HepG2 (cell line): ENCODE results near the gene EZH1. TPM values are rescaled to one million over a fixed set of nuclear protein-coding genes. Genes with fewer than 3 reads are reported as not detected.

Experiments
- CTCF ChIP-seq: sonication (generic); formaldehyde crosslinking; IDR thresholded peaks from 2 replicates; pipeline ENCODE4 v1.5.0; 2020; ENCODE audit warnings: mild to moderate bottlenecking, missing genetic modification reagents, moderate library complexity
- ELK4 ChIP-seq: sonication (generic); formaldehyde crosslinking; IDR thresholded peaks from 2 replicates; pipeline ENCODE4 v1.9.0; 2021; ENCODE audit warnings: missing genetic modification reagents, borderline replicate concordance
- HMG20A ChIP-seq: IDR thresholded peaks from 2 replicates; pipeline ENCODE4 v1.6.1; 2016; ENCODE audit warnings: borderline replicate concordance
- HOXA3 ChIP-seq: sonication (generic); formaldehyde crosslinking; IDR thresholded peaks from 2 replicates; pipeline ENCODE4 v1.5.0; 2020; ENCODE audit warnings: missing genetic modification reagents
- KLF15 ChIP-seq: sonication (generic); formaldehyde crosslinking; IDR thresholded peaks from 2 replicates; pipeline ENCODE4 v1.8.1; 2023; ENCODE audit warnings: borderline replicate concordance, mild to moderate bottlenecking, inconsistent platforms, missing genetic modification reagents, mixed read lengths
- LCORL ChIP-seq, 2 experiments: fragments of 450-650 bp in 1 of 2; sonication (generic) in 1 of 2; formaldehyde crosslinking in 1 of 2; IDR thresholded peaks; 2 replicates each; pipeline versions ENCODE4 v1.5.0 to v1.6.1; 2017 to 2020; ENCODE audit warnings: antibody characterized with exemption in 1 of 2, missing genetic modification reagents in 1 of 2
- MATR3 ChIP-seq: sonication (generic); formaldehyde crosslinking; IDR thresholded peaks from 2 replicates; pipeline ENCODE4 v1.4.0; 2020; ENCODE audit warnings: missing genetic modification reagents
- MIER2 ChIP-seq: IDR thresholded peaks from 2 replicates; pipeline ENCODE4 v1.6.1; 2016; ENCODE audit warnings: missing biosample characterization, missing genetic modification reagents
- MIXL1 ChIP-seq: IDR thresholded peaks from 2 replicates; pipeline ENCODE4 v1.6.1; 2016
- SAP130 ChIP-seq: IDR thresholded peaks from 2 replicates; pipeline ENCODE4 v1.6.1; 2016; ENCODE audit warnings: low read depth
- TAF15 ChIP-seq: fragments of 200-400 bp; formaldehyde crosslinking; IDR thresholded peaks from one replicate; pipeline ENCODE4 v1.6.1; 2018; ENCODE audit warnings: mild to moderate bottlenecking, low read depth, low read length; ENCODE audit not compliant: poor library complexity, severe bottlenecking
- TBL1XR1 ChIP-seq: fragments of 150-350 bp; IDR thresholded peaks from 2 replicates; pipeline ENCODE4 v1.6.1; 2014; ENCODE audit warnings: borderline replicate concordance, low read length; ENCODE audit not compliant: partially characterized antibody
- TFAP4 ChIP-seq: sonication (generic); IDR thresholded peaks from 2 replicates; pipeline ENCODE4 v1.6.1; 2016; ENCODE audit warnings: low read depth, borderline replicate concordance
- USF2 ChIP-seq, 2 experiments: sonication (generic) in 1 of 2; formaldehyde crosslinking in 1 of 2; IDR thresholded peaks; 2 replicates each; pipeline versions ENCODE4 v1.5.1 to v1.6.1; 2011 to 2020; ENCODE audit warnings: borderline replicate concordance in 1 of 2, low read depth in 1 of 2, low read length in 1 of 2, mild to moderate bottlenecking in 1 of 2, missing genetic modification reagents in 1 of 2, moderate library complexity in 1 of 2
- ZC3H4 ChIP-seq: sonication (generic); formaldehyde crosslinking; IDR thresholded peaks from 2 replicates; pipeline ENCODE4 v1.4.0; 2020; ENCODE audit warnings: missing genetic modification reagents, borderline replicate concordance
- ZEB1 ChIP-seq: IDR thresholded peaks from 2 replicates; pipeline ENCODE4 v1.6.1; 2012; ENCODE audit warnings: mild to moderate bottlenecking, low read depth, inconsistent platforms; ENCODE audit not compliant: insufficient replicate concordance
- ZNF124 ChIP-seq: sonication (generic); formaldehyde crosslinking; IDR thresholded peaks from 2 replicates; pipeline ENCODE4 v1.4.0; 2020; ENCODE audit warnings: missing genetic modification reagents
- ZNF263 ChIP-seq: sonication (generic); formaldehyde crosslinking; IDR thresholded peaks from 2 replicates; pipeline ENCODE4 v1.4.0; 2020; ENCODE audit warnings: missing genetic modification reagents
- ZNF615 ChIP-seq: sonication (generic); formaldehyde crosslinking; IDR thresholded peaks from 2 replicates; pipeline ENCODE4 v1.5.0; 2020; ENCODE audit warnings: mild to moderate bottlenecking, missing genetic modification reagents, borderline replicate concordance
- polyA plus RNA-seq, 8 experiments: library from polyadenylated mRNA; depleted of rRNA in 3 of 8; stranded (reverse) in 7 of 8; unstranded in 1 of 8; fragments of >200 nt; fragmentation: Illumina TruSeq in 4 of 8; extraction: Trizol in 4 of 8; gene quantifications; 2 replicates each; pipeline versions ENCODE4 v1.2.1 to v1.2.3, GENCODE V29; 2011 to 2016; ENCODE audit warnings: low read depth in 4 of 8, missing spikeins in 1 of 8, mixed read lengths in 1 of 8; ENCODE audit not compliant: insufficient read depth in 1 of 8
- total RNA-seq, 5 experiments: library from RNA; depleted of rRNA; stranded (reverse); fragments of >200 nt; fragmentation: Illumina TruSeq; extraction: Trizol; gene quantifications; 2 replicates each; pipeline ENCODE4 v1.2.3, GENCODE V29; 2016; ENCODE audit warnings: low read depth in 1 of 5

Gene EZH1
- total and polyA plus RNA-seq, 2 of the 13 experiments (the other 11 are each of a cell fraction or from before 2014, with no cell fraction given) = 11.6 to 24.0 TPM

GRCh38 chr17:42748908-42749798 is 4.3 kb upstream of the EZH1 start (continued):
- TF ChIP-seq TBL1XR1 (no peak), LCORL (IDR thresholded peaks at IDR 0.05) (no peak), LCORL (CRISPR knock-in tag; IDR thresholded peaks at IDR 0.05) (peak; percentile 76; the same call in 1 of the 2 replicates), MIER2 (CRISPR knock-in tag) (no peak), ELK4 (CRISPR knock-in tag) (no peak), HOXA3 (CRISPR knock-in tag) (no peak), SAP130 (peak; percentile 36; the same call in 1 of the 2 replicates), HMG20A (CRISPR knock-in tag) (no peak), KLF15 (CRISPR knock-in tag) (no peak), TAF15 (no peak), TFAP4 (peak; percentile 97), ZEB1 (no peak), USF2 (IDR thresholded peaks at IDR 0.05; ENCODE audit: low read depth, low read length) (peak; percentile 57), USF2 (CRISPR knock-in tag; IDR thresholded peaks at IDR 0.05; ENCODE audit: borderline replicate concordance) (no peak), ZNF124 (CRISPR knock-in tag) (no peak), ZNF615 (CRISPR knock-in tag) (no peak), ZC3H4 (no peak), CTCF (CRISPR knock-in tag) (0 out of 2 replicates have a peak, but pooled peaks have one; percentile 7), MIXL1 (no peak), MATR3 (no peak), ZNF263 (peak; percentile 36)
